NOMO-1 treated with dmso at 0.1 percent for 144 hours (cell line): ENCODE data around the gene UMODL1.
A peak's percentile ranks its signal among the peaks of the same experiment; 100 is the strongest.
"Not testable (repeated sequence)": the region's sequence is repeated elsewhere in the genome, so short reads cannot be mapped to it uniquely, and the experiment has no call there.

Experiments used
- DNase-seq: peaks from one replicate; lab custom pipeline; 2025; ENCODE audit not compliant: unreplicated experiment; lab: John Stamatoyannopoulos, UW

The UMODL1 gene

DNA sequence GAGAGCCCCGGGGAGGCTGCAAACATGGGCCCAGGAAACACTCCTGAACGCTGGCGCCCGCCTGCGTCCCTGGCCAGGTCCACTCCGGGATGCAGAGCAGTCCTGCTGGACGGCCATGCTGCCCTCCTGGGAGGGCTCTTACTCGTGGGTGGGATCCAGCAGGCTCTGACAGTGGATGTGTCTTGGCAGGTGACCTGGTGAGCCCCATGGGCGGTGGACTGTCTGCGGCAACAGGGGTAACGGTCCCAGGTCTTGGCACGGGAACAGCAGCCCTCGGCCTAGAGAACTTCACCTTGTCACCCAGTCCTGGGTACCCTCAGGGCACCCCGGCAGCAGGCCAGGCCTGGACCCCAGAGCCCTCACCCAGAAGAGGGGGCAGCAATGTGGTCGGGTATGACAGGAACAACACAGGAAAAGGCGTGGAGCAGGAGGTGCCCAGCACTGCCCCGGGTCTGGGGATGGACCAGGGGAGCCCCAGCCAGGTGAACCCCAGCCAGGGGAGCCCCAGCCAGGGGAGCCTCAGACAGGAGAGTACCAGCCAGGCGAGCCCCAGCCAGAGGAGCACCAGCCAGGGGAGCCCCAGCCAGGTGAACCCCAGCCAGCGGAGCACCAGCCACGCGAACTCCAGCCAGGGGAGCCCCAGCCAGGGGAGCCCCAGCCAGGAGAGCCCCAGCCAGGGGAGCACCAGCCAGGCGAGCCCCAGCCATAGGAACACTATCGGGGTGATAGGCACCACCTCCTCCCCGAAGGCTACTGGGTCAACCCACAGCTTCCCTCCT, 39.8 kb downstream of the UMODL1 start:
- DNase-seq: no peak

GRCh38 chr21:42111470-42111743, 40.3 kb downstream of the UMODL1 start:
- no peak for DNase-seq

DNA sequence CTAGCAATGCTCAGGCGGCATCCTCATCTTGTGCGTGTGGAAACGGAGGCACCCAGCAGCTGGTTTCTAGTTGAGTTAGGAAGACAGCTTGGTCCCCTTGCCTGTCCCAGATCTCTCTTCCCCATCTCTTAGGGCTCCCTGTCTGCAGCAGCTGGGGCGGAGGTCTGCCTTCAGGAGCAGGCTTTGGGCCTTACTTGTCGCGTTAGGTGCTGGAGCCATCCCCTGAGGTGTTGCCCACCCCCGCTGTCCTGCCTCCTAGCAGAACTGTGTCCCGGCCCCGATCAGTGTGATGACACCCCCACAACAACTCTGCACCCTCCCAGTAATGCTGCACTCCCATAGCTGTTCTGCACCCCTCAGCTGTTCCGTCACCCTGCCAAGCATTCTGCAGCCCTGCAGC, 40.7 kb downstream of the UMODL1 start:
- no peak for DNase-seq

DNA sequence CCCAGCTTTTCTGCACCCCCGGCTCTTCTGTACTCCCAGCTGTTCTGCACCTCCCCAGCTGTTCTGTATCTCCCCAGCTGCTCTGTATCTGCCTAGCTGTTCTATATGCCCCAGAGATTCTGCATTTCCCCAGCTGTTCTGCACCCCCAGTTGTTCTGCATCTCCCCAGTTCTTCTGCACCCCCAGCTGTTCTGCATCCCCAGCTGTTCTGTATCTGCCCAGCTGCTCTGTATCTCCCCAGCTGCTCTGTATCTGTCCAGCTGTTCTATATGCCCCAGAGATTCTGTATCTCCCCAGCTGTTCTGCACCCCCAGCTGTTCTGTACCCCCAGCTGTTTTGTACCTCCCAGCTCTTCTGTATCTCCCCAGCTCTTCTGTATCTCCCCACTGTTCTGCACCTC, 41.1 kb downstream of the UMODL1 start:
- no peak for DNase-seq

GRCh38 chr21:42112857-42113256, 41.7 kb downstream of the UMODL1 start:
- no peak for DNase-seq

DNA sequence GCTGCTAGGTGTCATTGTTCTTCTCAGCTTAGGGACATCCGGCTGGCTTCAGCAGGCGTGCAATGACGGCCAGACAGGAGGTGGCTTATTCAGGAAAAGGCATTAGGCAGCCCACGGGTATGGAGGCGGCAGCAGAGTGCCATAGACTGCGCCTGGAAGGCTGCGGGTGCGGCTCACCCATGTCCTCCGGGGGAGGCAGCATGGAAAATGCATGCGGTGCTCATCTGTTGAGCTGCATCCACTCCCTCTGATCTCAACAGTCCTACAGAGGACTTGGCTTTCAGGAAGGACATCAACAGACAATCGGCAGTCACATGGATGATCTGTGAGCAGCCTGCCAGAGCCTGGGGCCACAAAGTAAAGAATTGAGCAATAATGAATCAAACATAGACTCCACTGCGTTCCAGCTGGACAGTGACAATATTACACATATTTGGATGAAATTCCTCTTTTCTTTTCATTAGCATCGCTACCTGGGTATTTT, 42.9 kb downstream of the UMODL1 start:
- DNase-seq: peak; percentile 30

- no peak for DNase-seq
Measured at GRCh38 chr21:42114646-42115045, 43.5 kb downstream of the UMODL1 start.

DNA sequence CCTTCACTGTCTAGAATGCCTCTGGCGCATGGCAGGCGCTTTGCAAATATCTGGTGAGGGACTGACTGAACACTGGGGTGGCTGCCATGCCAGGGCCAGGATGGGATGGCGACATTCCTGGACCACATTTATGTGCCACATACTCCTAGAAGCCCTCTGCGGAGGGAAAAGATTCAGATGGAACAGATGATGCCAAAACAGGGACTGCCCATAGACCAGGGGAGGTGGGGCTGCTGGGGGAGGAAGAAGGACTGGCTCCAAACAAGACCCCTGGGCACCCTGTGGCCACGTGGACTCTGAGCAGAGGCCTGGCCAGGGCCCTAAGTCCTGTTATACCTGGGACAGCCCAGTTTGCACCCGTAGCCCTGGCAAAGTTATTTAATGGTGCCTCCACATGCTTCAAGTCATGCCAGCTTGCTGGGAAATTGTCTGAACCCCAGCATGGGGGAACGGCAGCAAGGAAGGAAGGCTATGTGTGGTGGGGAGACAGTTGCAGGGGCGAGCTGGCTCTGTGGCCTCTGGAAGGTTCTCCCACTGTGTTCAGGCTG, 44.1 kb downstream of the UMODL1 start:
- DNase-seq: no peak

DNA sequence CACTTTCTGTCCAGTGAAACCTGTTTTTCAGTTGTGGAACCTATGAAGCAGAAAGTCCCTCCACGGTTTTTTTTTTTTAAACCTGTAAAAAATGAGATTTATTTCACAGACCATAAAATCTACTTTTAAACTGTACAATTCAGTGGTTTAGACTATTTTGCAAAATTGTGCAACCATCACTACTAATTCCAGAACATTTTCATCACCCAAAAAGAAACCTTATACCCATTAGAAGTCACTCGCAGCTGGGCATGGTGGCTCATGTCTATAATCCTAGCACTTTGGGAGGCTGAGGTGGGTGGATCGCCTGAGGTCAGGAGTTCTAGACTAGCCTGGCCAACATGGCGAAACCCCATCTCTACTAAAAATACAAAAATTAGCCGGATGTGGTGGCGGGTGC, 45.4 kb downstream of the UMODL1 start:
- not testable (repeated sequence) for DNase-seq

GRCh38 chr21:42117229-42117966, 46.3 kb downstream of the UMODL1 start:
- DNase-seq: peak; percentile 72

- DNase-seq: peak; percentile 13
Measured at GRCh38 chr21:42117967-42118780, 47.1 kb downstream of the UMODL1 start.

GRCh38 chr21:42118901-42119300, 47.8 kb downstream of the UMODL1 start:
- DNase-seq: no peak

- no peak for DNase-seq
Measured at GRCh38 chr21:42120101-42120902, 49.2 kb downstream of the UMODL1 start.

DNA sequence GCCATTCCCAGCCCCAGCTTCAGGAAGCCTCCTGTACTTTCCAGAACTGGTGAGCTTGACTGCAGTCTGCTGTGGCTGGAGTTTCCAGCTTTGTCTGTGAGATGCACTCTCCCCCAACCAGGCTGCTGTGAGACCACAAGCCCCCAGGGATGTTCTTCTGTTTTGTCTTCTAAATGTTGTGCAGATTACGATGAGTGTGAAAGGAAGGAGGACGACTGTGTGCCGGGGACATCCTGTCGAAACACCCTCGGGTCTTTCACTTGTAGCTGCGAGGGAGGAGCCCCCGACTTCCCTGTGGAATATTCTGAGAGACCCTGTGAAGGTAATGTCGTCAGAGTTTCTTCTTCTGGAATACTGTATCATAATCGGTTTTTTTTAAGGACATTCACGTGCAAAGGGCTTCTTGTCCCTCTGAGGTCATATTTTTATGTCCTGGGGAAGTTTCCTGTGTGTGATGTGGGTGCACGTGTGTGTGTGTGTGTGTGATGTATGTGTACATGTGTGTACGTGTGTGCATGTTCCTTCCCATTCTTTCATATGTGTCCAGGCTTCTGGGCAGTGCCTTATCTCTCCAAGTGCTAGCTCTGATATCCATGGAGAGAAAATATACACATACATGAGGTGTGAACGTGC, 49.9 kb downstream of the UMODL1 start:
- no peak for DNase-seq

DNA sequence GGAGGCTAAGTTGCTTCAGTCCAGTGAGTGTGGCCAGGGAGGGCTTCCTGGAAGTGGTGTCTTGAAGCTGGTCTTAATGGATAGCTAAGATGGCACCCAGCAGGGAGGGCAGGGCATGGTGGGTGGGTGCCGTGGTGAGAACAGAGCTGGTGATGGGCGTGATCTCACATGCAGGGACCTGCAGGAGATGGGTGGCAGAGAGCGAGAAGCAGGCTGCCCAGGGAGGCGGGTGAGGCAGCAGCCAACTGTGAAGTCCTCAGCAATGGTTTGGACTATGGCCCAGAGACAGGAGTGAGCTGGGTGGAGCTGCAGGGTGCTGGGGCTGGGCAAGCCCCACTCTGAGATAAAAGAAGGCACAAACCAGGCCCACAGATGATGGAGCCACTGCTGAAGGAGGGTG, 50.7 kb downstream of the UMODL1 start:
- DNase-seq: no peak

GRCh38 chr21:42122398-42122797, 51.3 kb downstream of the UMODL1 start:
- DNase-seq: no peak

DNA sequence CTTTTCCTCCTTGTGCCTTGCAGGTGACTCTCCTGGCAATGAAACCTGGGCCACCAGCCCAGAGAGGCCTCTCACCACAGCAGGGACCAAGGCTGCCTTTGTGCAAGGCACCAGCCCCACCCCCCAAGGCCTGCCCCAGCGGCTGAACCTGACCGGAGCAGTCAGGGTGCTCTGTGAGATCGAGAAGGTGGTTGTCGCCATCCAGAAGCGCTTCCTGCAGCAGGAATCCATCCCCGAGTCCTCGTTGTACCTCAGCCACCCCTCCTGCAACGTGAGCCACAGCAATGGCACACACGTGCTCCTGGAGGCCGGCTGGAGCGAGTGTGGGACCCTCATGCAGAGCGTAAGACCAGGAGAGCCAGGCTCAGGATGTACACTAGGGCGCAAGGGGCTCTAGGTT, 51.7 kb downstream of the UMODL1 start:
- DNase-seq: no peak

- DNase-seq: no peak
Measured at GRCh38 chr21:42123219-42123908, 52.2 kb downstream of the UMODL1 start.

DNA sequence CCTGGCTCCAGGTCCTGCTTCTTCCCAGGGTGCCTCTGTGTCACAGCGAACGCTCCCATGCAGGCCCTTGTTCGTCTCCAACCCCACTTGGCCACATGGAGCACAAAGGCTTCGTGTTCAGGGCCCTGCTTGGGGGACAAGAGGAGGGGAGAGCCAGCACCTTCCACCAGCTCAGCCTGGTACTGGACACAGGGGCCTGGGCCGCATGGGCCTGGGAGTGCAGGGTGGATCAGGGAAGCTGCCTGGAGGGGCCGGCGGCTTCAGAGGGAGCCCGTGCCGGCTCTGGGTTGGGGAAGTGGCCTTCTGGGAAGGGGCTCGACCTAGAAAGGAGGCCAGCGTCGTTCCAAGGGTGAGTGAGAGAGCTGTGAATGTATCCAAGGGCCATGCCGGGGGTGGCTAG, 53.0 kb downstream of the UMODL1 start:
- DNase-seq: no peak
